Loucy (cell line): Measurements from ENCODE around the gene PREX1.

Source experiments
- H2AFZ ChIP-seq: fragments of 200-600 bp; sonication (generic); 2 replicates; pipeline ENCODE4 v1.6.0; 2016; ENCODE audit warnings: antibody characterized with exemption, mild to moderate bottlenecking, low read length, moderate library complexity
- H3F3A ChIP-seq: fragments of 200-600 bp; 2 replicates; pipeline ENCODE4 v1.6.0; 2016; ENCODE audit warnings: antibody characterized with exemption, low read depth, mild to moderate bottlenecking
- H3K27me3 ChIP-seq: fragments of 200-600 bp; sonication (generic); 2 replicates; pipeline ENCODE4 v1.6.1; 2014; ENCODE audit warnings: low read length, mild to moderate bottlenecking; ENCODE audit not compliant: insufficient read depth, poor library complexity, severe bottlenecking
- H3K36me3 ChIP-seq: fragments of 200-600 bp; sonication (generic); 2 replicates; pipeline ENCODE4 v1.6.1; 2016; ENCODE audit warnings: low read length; ENCODE audit not compliant: insufficient read depth
- H3K4me1 ChIP-seq: fragments of 200-600 bp; sonication (generic); 2 replicates; pipeline ENCODE4 v1.5.1; 2014; ENCODE audit warnings: low read length, mild to moderate bottlenecking; ENCODE audit not compliant: insufficient read depth, poor library complexity, severe bottlenecking
- H3K4me2 ChIP-seq: fragments of 200-600 bp; sonication (generic); 2 replicates; pipeline ENCODE4 v1.6.0; 2014; ENCODE audit warnings: antibody characterized with exemption, low read length, low read depth, mild to moderate bottlenecking; ENCODE audit not compliant: poor library complexity, severe bottlenecking
- H3K4me3 ChIP-seq: fragments of 200-600 bp; sonication (generic); 2 replicates; pipeline ENCODE4 v1.5.1; 2014; ENCODE audit warnings: low read length, mild to moderate bottlenecking, mixed read lengths; ENCODE audit not compliant: poor library complexity, severe bottlenecking
- H3K79me2 ChIP-seq: fragments of 200-600 bp; sonication (generic); 2 replicates; pipeline ENCODE4 v1.6.1; 2014; ENCODE audit warnings: low read length; ENCODE audit not compliant: insufficient read depth
- H3K9ac ChIP-seq: fragments of 200-600 bp; sonication (generic); 2 replicates; pipeline ENCODE4 v1.6.0; 2014; ENCODE audit warnings: mild to moderate bottlenecking, low read depth, low read length, moderate library complexity; ENCODE audit not compliant: poor library complexity, severe bottlenecking
- H3K9me2 ChIP-seq: fragments of 200-600 bp; sonication (generic); replicated peaks from 2 replicates; pipeline ENCODE4 v1.6.1; 2016; ENCODE audit warnings: low read depth, low read length, mixed read lengths
- H3K9me3 ChIP-seq: fragments of 200-600 bp; sonication (generic); 2 replicates; pipeline ENCODE4 v1.6.1; 2014; ENCODE audit warnings: mild to moderate bottlenecking, antibody characterized with exemption, low read length, low read depth; ENCODE audit not compliant: insufficient read depth
- H4K20me1 ChIP-seq: fragments of 200-600 bp; sonication (generic); 2 replicates; pipeline ENCODE4 v1.6.0; 2014; ENCODE audit warnings: antibody characterized with exemption, low read length, mild to moderate bottlenecking; ENCODE audit not compliant: insufficient read depth, poor library complexity, severe bottlenecking
- EZH2phosphoT487 ChIP-seq: fragments of 200-600 bp; IDR thresholded peaks from 2 replicates; pipeline ENCODE4 v1.6.1; 2018; ENCODE audit warnings: antibody characterized with exemption, mild to moderate bottlenecking, moderate library complexity, borderline replicate concordance
- TF ChIP-seq, protein P1 (sequence below): fragments of 200-600 bp; sonication (generic); conservative IDR thresholded peaks from 2 replicates; pipeline ENCODE4 v1.5.1; 2014; ENCODE audit warnings: mild to moderate bottlenecking, antibody characterized with exemption, low read length

PREX1 gene

GRCh38 chr20:48827855-48828733, at the start of gene PREX1:
TSS of gene PREX1 (minus strand) at chr20:48827999. CDS start at chr20:48827860, 139 bp downstream.
- H3K4me3 ChIP-seq: peak within 1 kb of the TSS; percentile 94

DNA sequence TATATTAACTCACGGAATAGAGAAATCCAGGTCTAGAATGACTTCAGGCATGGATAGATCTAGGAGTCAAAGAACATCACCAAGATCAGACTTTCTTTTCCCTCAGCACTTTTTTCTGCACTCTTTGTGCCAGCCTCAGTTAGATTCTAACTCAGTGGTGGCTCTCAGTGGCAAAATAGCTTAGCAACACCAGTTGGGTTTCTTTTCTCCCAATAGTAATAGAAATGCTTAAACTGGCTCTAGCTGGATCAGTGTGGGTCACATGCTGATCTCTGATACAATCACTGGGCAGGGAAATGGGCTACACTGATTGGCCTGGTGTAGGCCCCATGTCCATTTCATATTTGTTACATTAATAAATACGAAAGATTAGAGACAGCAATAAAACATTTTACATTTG, 49.5 kb upstream of the PREX1 start:
- Histone ChIP-seq H3K9ac (no peak overlapping the region), H3K9me3 (no peaks in the 10 kb centered on the region), H3K9me2 (no peaks in the 10 kb centered on the region), H3K4me2 (no peak overlapping the region), H2AFZ (no peak overlapping the region), H3F3A (no peaks in the 10 kb centered on the region), H3K79me2 (no peaks in the 10 kb centered on the region), H3K27me3 (no peaks in the 10 kb centered on the region), H3K36me3 (no peaks in the 10 kb centered on the region), H3K4me3 (no peak overlapping the region), H4K20me1 (no peaks in the 10 kb centered on the region), H3K4me1 (no peaks in the 10 kb centered on the region)
- TF ChIP-seq EZH2phosphoT487: no peak
- TF ChIP-seq, protein P1, sequence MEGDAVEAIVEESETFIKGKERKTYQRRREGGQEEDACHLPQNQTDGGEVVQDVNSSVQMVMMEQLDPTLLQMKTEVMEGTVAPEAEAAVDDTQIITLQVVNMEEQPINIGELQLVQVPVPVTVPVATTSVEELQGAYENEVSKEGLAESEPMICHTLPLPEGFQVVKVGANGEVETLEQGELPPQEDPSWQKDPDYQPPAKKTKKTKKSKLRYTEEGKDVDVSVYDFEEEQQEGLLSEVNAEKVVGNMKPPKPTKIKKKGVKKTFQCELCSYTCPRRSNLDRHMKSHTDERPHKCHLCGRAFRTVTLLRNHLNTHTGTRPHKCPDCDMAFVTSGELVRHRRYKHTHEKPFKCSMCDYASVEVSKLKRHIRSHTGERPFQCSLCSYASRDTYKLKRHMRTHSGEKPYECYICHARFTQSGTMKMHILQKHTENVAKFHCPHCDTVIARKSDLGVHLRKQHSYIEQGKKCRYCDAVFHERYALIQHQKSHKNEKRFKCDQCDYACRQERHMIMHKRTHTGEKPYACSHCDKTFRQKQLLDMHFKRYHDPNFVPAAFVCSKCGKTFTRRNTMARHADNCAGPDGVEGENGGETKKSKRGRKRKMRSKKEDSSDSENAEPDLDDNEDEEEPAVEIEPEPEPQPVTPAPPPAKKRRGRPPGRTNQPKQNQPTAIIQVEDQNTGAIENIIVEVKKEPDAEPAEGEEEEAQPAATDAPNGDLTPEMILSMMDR: no peak

More at GRCh38 chr20:48827855-48828733, at the start of gene PREX1:
- Histone ChIP-seq H3F3A (no peaks in the 10 kb centered on the region), H3K27me3 (no peaks in the 10 kb centered on the region), H3K9me3 (no peaks in the 10 kb centered on the region), H3K79me2 (peaks cover 44% of the 10 kb centered on the region), H4K20me1 (peaks cover 10% of the 10 kb centered on the region), H3K4me1 (peaks cover 37% of the 10 kb centered on the region), H3K4me2 (peak within 1 kb of the TSS; percentile 65), H3K9ac (peak within 1 kb of the TSS; percentile 84), H3K36me3 (no peaks in the 10 kb centered on the region), H3K9me2 (no peaks in the 10 kb centered on the region), H2AFZ (peak within 1 kb of the TSS; percentile 87)
- TF ChIP-seq EZH2phosphoT487: no peak

- no peak overlapping the region for H3K9ac ChIP-seq
- H4K20me1 ChIP-seq: no peaks in the 10 kb centered on the region
- no peak overlapping the region for H3K4me3 ChIP-seq
- no peak overlapping the region for H3K4me2 ChIP-seq
- no peak overlapping the region for H2AFZ ChIP-seq
- no peaks in the 10 kb centered on the region for H3K79me2 ChIP-seq
- no peaks in the 10 kb centered on the region for H3K36me3 ChIP-seq
- no peaks in the 10 kb centered on the region for H3K4me1 ChIP-seq
- TF ChIP-seq, protein P1: no peak
- H3K9me2 ChIP-seq: no peaks in the 10 kb centered on the region
- H3K9me3 ChIP-seq: no peaks in the 10 kb centered on the region
- no peaks in the 10 kb centered on the region for H3K27me3 ChIP-seq
- H3F3A ChIP-seq: no peaks in the 10 kb centered on the region
These were observed 48.1 kb upstream of the PREX1 start for GRCh38 chr20:48875914-48876240.
